Measurements from ENCODE around the gene FGGY.
"Not testable (repeated sequence)": the region's sequence is repeated elsewhere in the genome, so short reads cannot be mapped to it uniquely, and the experiment has no call there.

Gene FGGY

DNA sequence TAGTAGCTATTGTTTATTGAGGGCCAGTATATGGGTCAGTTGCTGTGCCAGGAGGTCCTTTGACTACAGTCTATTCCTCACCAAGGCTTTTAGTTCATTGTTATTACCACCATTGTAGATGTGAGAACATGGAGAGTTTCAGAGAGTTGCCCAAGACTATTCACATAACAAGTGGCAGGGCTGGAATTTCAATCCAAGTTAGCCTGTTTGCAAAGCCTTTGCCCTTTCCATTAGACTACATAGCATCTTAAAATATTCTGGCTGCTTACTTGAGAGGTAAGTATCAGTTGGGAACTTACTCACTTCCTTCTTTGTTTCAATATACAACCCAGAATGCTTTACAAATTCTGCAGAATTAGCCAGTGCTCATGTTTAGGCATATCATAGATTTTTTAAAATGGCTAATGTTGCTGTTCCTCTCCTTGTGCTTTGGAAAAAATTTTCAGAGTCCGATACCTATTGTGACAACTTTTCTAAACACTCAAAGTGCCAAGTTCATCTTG lies 141.2 kb downstream of the FGGY start:
- DNase-seq (ENCODE audit: low read depth, low spot score): no peak

DNA sequence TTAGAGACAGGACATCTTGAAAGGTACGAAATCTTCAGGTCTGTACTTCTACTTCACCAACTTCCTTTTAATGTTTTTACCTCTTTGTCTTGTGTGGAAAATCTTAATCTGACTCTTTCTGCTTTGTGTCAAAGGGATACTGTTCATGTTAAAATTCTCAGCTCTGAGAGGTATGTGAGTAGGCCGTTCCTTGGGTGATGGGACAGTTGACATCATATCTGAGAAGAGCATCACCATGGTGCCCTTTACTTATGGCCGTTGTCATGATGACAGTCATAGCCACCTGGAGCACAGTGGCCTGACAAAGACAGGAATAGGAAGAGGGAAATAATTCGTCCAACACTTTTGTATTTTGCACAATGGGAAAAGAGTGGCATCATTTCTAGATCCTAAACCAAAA lies 145.6 kb downstream of the FGGY start:
- no peak for DNase-seq (ENCODE audit: low read depth, low spot score)

DNA sequence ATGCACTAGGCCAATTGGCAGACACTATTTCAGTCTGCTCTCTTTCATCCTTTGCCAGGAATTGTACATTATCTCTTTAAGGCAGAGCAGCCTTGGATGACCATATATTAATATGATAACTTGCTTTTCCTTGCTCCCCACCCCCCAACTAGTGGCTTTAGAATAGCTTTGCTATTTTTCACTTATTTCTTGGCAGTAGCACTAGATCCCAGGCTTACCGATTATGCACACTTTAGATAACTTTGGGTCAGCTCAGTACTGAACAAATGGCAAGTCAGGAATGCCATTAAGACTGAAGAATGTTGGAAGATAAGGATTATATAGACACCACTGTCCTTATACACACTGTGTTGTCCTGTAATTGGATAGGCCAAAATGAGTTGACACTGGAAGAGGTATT lies 146.4 kb downstream of the FGGY start:
- no peak for DNase-seq (ENCODE audit: low read depth, low spot score)

- DNase-seq (ENCODE audit: low read depth, low spot score): no peak
Measured at GRCh38 chr1:59444520-59444919, 147.6 kb downstream of the FGGY start.

DNA sequence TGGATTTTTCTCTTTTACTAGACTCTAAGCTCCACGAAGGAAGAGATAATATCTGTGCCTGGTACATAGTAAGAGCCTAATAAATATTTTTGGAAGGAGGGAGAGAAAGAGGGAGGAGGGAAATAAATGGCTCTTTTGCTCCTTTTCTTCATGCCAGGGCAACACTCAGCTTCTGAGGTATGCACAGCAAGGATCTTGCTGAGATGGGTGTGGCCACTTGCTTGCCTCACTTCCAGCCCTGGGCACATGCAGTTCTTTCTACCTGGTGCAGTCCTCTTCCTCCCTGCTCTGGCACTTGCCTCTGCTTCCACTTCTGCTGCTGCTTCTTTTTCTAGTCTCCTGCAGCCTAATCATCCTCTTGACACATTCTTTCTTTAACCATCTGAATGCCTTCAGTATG lies 148.1 kb downstream of the FGGY start:
- no peak for DNase-seq (ENCODE audit: low read depth, low spot score)

GRCh38 chr1:59446257-59446901 lies 149.5 kb downstream of the FGGY start:
- no peak for DNase-seq (ENCODE audit: low read depth, low spot score)

DNA sequence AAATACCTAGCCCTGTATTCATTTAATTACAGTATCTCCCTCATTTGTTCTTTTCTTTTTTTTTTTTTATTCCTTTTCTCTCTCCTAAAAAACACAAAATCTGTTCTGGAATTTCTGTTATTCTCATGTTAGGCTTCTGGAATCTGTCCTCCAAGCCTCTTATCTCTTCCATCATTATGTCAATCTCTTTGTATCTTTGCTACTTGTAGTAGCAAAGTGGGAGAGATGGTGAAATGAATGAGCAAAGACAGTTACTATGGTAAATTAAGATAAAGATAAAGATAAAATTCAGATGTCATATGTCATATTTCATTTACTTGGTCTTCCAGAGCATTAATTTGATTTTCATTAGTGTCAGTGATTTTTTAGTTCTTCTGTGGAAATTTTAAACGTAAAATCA lies 155.1 kb downstream of the FGGY start:
- DNase-seq (ENCODE audit: low read depth, low spot score): no peak

DNA sequence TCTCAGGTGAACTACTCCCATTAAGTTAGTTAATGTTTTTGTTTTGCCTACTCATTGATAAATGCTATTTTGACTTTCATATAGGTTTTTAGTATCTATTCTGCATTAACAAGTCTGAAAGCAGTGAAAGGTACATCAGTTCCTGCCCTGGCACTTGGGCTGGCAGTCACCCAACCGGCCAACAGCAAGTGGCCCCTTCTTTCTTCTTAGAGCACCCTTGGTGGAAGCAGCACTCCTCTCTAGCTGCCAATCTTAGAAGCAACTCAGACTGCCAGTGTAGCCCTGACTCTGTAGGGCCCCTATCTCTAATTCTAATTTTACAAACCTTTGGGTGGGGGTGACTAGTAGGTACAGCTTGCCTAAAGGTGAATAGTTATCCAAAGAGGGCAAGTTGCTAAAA lies 155.7 kb downstream of the FGGY start:
- DNase-seq (ENCODE audit: low read depth, low spot score): no peak

DNA sequence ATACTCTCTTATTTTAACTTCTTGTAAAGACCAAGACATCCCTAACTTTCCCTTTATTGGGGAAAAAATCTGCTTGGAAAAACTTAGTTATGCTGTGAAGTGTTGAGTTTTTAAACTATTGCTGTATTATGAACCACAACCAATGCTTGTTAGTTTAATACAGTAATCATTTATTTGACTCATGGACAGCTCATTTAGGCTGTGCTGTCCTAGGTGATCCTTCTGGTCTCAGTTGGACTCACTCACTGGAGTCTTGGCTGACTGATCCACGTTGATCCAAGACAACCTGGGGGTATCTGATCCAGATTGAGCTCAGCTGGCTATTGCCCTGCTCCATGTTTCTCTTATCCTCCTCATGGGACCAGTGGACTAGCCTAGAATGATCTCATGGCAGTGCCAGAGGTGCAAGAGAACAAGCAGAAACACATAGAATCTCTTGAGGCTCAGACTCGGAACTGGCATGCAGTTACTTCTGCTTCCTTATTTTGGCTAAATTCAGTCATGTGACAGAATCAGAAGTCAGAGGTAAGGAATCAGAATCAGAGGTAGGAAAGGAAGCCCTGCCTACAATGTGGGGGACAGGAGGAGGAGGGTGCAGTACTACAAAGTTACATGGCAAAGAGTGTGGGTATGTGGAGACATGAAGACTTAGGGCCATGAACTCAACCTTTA lies 156.5 kb downstream of the FGGY start:
- DNase-seq (ENCODE audit: low read depth, low spot score): no peak

- no peak for DNase-seq (ENCODE audit: low read depth, low spot score)
Measured at GRCh38 chr1:59455206-59455605, 158.3 kb downstream of the FGGY start.

- no peak for DNase-seq (ENCODE audit: low read depth, low spot score)
Measured at GRCh38 chr1:59457786-59458185, 160.9 kb downstream of the FGGY start.

DNA sequence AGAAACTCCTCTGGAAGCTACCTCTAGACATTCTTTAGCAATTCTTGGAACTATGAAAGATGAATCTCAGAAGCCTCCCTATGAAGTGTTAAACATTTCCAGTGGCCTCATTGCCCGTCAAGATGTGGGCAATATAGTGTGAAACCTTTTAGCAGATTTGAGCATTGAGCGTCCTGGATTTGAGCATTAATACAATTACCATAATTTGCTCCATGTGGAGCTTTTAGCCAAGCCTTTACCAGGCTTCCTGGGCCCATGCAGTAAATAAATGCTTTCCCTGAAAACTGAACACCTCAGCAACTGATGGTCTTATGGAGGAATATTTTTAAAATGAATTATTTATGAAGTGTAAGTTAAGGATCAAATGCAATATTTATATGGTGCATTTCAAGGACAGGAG lies 162.0 kb downstream of the FGGY start:
- DNase-seq (ENCODE audit: low read depth, low spot score): no peak

DNA sequence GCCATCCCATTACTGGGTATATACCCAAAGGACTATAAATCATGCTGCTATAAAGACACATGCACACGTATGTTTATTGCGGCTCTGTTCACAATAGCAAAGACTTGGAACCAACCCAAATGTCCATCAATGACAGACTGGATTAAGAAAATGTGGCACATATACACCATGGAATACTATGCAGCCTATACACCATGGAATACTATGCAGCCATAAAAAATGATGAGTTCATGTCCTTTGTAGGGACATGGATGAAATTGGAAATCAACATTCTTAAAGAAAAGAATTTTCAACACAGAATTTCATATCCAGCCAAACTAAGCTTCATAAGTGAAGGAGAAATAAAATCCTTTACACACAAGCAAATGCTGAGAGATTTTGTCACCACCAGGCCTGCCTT lies 166.0 kb downstream of the FGGY start:
- not testable (repeated sequence) for DNase-seq (ENCODE audit: low read depth, low spot score)

GRCh38 chr1:59465478-59465877 lies 168.6 kb downstream of the FGGY start:
- not testable (repeated sequence) for DNase-seq (ENCODE audit: low read depth, low spot score)

DNA sequence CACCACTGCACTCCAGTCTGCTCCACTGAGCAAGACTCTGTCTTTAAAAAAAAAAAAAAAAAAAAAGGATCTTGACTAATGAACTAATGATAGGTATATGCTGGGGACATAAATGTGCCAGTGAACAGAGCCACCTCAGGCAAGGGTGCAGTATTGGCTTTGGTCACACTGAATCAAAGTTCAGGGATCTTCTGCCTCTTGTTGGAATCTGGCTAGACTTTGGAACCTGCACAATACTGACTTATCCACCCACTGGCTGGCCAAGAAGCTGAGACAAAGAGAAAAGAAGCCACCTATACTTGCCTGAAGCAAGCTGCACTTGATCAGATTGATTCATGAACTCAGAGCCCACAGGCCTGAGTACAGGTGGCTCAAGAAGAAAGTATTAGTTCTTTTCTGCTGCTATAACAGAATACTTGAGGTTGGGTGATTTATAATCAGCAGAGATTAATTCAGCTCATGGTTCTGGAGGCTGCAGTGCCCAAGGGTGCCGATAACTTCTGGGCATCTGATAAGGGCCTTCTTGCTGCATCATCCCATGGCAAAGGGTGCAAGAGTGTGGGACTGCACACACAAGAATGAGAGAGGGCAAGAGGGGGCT lies 172.0 kb downstream of the FGGY start:
- no peak for DNase-seq (ENCODE audit: low read depth, low spot score)

DNA sequence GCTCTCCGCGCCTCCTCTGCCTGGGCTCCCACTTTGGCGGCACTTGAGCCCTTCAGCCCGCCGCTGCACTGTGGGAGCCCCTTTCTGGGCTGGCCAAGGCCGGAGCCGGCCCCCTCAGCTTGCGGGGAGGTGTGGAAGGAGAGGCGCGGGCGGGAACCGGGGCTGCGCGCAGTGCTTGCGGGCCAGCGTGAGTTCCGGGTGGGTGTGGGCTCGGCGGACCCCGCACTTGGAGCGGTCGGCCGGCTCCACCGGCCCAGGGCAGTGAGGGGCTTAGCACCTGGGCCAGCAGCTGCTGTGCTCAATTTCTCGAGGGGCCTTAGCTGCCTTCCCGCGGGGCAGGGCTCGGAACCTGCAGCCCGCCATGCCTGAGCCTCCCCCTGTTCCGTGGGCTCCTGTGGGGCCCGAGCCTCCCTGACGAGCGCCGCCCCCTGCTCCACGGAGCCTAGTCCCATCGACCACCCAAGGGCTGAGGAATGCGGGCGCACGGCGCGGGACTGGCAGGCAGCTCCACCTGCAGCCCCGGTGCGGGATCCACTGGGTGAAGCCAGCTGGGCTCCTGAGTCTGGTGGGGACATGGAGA lies 175.2 kb downstream of the FGGY start:
- DNase-seq (ENCODE audit: low read depth, low spot score): not testable (repeated sequence)

GRCh38 chr1:59473831-59474230 lies 176.9 kb downstream of the FGGY start:
- DNase-seq (ENCODE audit: low read depth, low spot score): no peak

DNA sequence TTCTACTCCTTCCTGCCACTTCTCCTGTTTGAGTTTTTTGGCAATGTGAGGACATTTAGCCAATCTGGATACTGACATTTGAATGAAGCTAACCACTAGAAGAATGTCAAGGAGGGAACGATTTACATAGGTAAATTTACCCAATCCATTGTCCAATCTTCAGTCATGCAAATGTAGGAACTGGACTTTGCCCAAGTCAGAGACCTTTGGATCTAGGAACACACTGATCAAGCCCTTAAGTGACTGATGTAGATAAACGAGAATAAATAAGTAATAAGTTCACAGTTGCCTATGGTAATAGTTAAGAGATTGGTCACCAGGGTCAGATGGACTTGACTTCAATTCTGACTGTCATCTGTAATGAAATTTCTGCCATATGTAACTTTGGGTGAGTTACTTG lies 177.6 kb downstream of the FGGY start:
- DNase-seq (ENCODE audit: low read depth, low spot score): no peak

DNA sequence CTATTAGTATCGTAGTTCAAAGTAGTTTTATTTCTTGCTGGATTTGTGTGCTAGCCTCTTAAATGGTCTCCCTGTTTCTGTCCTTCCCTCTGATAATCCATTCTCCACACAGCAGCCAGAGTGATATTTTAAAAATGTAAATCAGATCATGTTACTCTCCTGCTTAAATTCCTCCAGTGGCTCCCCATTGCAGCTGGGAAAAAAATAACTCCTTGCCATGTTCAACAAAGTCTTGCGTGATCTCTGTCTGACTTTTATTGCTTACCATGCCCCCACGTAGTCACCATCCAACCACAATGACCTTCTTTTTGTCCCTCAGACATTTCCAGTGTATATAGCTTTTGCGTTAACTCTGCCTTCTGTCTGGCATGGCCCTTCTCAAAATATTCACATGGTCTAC lies 178.8 kb downstream of the FGGY start:
- no peak for DNase-seq (ENCODE audit: low read depth, low spot score)

GRCh38 chr1:59477286-59477685 lies 180.4 kb downstream of the FGGY start:
- no peak for DNase-seq (ENCODE audit: low read depth, low spot score)

DNA sequence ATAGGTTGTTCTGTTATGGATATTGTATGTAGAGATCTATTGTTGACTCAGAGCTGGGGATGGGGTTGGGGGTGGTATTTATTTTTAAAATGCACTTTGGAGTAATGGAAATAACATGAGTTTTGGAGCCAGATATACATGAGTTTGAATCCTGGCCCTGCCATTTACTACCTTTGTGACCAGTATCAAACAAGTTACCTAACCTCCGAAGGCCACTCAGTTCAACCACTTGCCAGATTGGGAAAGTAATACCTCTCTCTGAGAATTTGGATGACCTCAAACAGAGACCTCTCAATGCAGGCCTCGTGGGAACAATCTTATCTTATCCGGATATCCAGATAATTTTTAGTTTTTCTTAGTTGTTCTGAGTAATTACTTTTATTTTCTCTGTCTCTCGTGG lies 181.0 kb downstream of the FGGY start:
- DNase-seq (ENCODE audit: low read depth, low spot score): no peak

DNA sequence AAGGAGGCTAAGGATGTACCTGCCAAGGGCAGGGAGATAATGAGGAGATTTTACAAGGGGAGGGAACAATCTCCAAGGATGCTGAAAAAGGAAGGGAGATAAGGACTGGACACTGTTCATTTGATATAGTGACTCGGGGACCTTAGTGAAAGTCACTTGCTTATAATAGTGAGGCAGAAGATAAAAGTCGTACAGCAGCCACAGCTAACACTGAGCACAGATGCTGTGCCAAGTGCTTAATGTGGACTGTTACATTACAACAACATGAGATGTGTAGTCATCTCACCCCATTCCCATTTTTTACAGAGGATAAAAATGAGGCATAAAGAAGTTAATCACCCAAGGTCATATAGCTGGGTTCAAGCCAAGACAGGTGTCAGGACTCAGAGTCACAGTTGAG lies 181.9 kb downstream of the FGGY start:
- DNase-seq (ENCODE audit: low read depth, low spot score): no peak
